ENCODE measurements around the gene CYB5R4.

DNA sequence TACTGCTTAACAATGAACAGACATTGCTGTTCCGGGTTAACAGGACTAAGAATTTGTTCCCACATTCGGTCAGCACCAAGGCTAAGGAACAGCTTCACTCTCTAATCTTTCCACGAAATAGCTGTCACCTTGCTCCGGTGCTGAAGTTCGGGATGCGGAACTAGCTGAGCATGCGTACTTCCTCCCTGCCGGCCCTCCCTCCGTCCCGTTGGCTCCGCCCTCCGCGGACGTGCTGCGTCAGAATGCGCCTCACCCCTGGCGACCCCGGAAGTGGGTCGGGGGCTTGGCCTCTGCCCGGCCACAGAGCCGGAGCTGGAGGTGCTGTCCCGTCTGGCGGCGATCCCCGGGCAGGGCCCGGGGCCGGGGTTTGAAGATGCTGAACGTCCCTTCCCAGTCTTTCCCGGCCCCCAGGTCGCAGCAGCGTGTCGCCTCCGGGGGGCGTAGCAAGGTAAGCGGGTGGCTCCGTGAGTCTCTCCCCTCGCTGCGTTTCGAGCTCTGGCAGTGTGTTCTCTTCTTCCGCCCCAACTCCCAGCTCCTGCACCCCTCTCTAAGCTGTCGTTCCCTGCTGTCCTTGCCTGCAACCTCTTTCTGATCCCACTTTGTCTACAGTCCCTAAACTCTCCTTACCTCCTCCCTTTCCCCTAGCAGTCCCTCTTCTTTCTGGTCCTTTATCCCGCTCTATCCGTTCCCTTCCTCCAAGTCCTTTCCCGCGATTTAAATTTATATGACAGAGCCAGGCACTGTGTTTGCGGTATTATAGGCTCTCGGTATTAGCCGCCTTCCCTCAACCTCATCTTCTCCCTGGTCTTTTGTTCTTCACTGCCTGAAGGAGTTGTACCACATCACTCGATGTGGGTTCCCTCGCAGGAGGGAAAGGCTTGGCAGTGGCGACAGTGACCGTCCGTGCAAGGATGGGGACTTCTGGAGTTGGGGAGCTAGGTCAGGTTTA, at the start of gene CYB5R4:
- TF ChIP-seq, protein P1, sequence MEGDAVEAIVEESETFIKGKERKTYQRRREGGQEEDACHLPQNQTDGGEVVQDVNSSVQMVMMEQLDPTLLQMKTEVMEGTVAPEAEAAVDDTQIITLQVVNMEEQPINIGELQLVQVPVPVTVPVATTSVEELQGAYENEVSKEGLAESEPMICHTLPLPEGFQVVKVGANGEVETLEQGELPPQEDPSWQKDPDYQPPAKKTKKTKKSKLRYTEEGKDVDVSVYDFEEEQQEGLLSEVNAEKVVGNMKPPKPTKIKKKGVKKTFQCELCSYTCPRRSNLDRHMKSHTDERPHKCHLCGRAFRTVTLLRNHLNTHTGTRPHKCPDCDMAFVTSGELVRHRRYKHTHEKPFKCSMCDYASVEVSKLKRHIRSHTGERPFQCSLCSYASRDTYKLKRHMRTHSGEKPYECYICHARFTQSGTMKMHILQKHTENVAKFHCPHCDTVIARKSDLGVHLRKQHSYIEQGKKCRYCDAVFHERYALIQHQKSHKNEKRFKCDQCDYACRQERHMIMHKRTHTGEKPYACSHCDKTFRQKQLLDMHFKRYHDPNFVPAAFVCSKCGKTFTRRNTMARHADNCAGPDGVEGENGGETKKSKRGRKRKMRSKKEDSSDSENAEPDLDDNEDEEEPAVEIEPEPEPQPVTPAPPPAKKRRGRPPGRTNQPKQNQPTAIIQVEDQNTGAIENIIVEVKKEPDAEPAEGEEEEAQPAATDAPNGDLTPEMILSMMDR (IDR thresholded peaks at IDR 0.05; ENCODE audit: low read depth, low read length, poor library complexity, severe bottlenecking) = peak; percentile 57
- TF ChIP-seq EZH2phosphoT487 (IDR thresholded peaks at IDR 0.05; ENCODE audit: borderline replicate concordance, low read length) = no peak

Measured in DOHH2 (cell line).